Activated CD4-positive, alpha-beta memory T cell treated with anti-CD3 and anti-CD28 coated beads for 36 hours (primary cell): ENCODE measurements around the gene CCNB3. TPM values are rescaled to one million over a fixed set of nuclear protein-coding genes. Genes with fewer than 3 reads are reported as not detected.

Source experiments
- CTCF ChIA-PET: fragments of 350-600 bp; sonication (Branson Sonifier 250); formaldehyde crosslinking; loops from one replicate; lab custom pipeline; 2021; ENCODE audit warnings: antibody characterized with exemption, inconsistent platforms; lab: Charles Lee
- POLR2A ChIA-PET: fragments of 350-600 bp; sonication (Branson Sonifier 250); formaldehyde crosslinking; loops from one replicate; lab custom pipeline; 2021; ENCODE audit warnings: antibody characterized with exemption; lab: Charles Lee
- DNase-seq: peaks from one replicate; pipeline ENCODE4 v3.0.0-alpha.2; 2020
- H3K27ac Mint-ChIP-seq: one replicate; pipeline ENCODE4 v1.8.0; 2021; ENCODE audit warnings: mixed read lengths
- H3K27me3 Mint-ChIP-seq: one replicate; pipeline ENCODE4 v1.8.0; 2021; ENCODE audit warnings: mixed read lengths
- H3K36me3 Mint-ChIP-seq: one replicate; pipeline ENCODE4 v1.8.0; 2021; ENCODE audit warnings: mixed read lengths
- H3K4me1 Mint-ChIP-seq: one replicate; pipeline ENCODE4 v1.8.0; 2021; ENCODE audit warnings: low read depth, mixed read lengths
- H3K4me3 Mint-ChIP-seq: one replicate; pipeline ENCODE4 v1.8.0; 2021; ENCODE audit warnings: mild to moderate bottlenecking, mixed read lengths
- H3K9me3 Mint-ChIP-seq: one replicate; pipeline ENCODE4 v1.8.0; 2021; ENCODE audit warnings: mixed read lengths
- intact Hi-C: fragments of 100-400 bp; cut with micrococcal nuclease; formaldehyde crosslinking; loops from one replicate; pipeline ENCODE4 v1.15.1; 2023
- total RNA-seq, 2 experiments: library from RNA; stranded (reverse); gene quantifications; one replicate each; pipeline ENCODE4 v1.2.3, GENCODE V29; 2021

CCNB3 gene
- total RNA-seq, 2 experiments from 2014 or later: 0.14 to 0.90 TPM

- no peaks in the 10 kb centered on the region for H3K9me3 Mint-ChIP-seq
- CTCF ChIA-PET: no interaction called here
- H3K4me3 Mint-ChIP-seq: no peak overlapping the region
- intact Hi-C loops: no loop called here
- no peak overlapping the region for H3K27ac Mint-ChIP-seq
- no peaks in the 10 kb centered on the region for H3K36me3 Mint-ChIP-seq
- POLR2A ChIA-PET: no interaction called here
- peaks cover 2% of the 10 kb centered on the region for H3K27me3 Mint-ChIP-seq
- no peak for DNase-seq
- H3K4me1 Mint-ChIP-seq: no peaks in the 10 kb centered on the region
Observed at GRCh38 chrX:50386520-50386919, 182.0 kb downstream of the CCNB3 start.

GRCh38 chrX:50393902-50394301 lies 189.3 kb downstream of the CCNB3 start:
- CTCF ChIA-PET: no interaction called here
- H3K4me3 Mint-ChIP-seq: no peak overlapping the region
- no peaks in the 10 kb centered on the region for H3K4me1 Mint-ChIP-seq

More at GRCh38 chrX:50393902-50394301, 189.3 kb downstream of the CCNB3 start:
- intact Hi-C loops: no loop called here
- Mint-ChIP-seq H3K9me3 (no peaks in the 10 kb centered on the region), H3K27ac (no peak overlapping the region), H3K36me3 (no peaks in the 10 kb centered on the region), H3K27me3 (peaks cover 2% of the 10 kb centered on the region)
- no peak for DNase-seq
- POLR2A ChIA-PET: no interaction called here

Other genes with a start within 250 kb of the CCNB3 start
- not detected for gene AKAP4, start 3.8 kb upstream of the CCNB3 start, total RNA-seq